Mucosa of rectum (tissue), 2 donors: ENCODE results near the gene MVD.

Source experiments
- H3K27ac ChIP-seq, 2 donors: one replicate each; pipeline ENCODE4 v1.7.0; 2013; ENCODE audit warnings: inconsistent platforms in 2 of 2, low read depth in 2 of 2, low read length in 2 of 2
- H3K27me3 ChIP-seq, 2 donors: one replicate each; pipeline ENCODE4 v1.7.0; 2013; ENCODE audit warnings: low read length in 2 of 2; ENCODE audit not compliant: control insufficient read depth in 2 of 2, insufficient read depth in 2 of 2
- H3K36me3 ChIP-seq, 2 donors: one replicate each; pipeline ENCODE4 v1.7.0; 2013; ENCODE audit warnings: low read length in 2 of 2; ENCODE audit not compliant: control insufficient read depth in 2 of 2, insufficient read depth in 2 of 2
- H3K4me1 ChIP-seq, 2 donors: one replicate each; pipeline ENCODE4 v1.7.0; 2013; ENCODE audit warnings: low read length in 2 of 2, mild to moderate bottlenecking in 1 of 2; ENCODE audit not compliant: control insufficient read depth in 2 of 2, insufficient read depth in 2 of 2
- H3K4me3 ChIP-seq, 2 donors: one replicate each; pipeline ENCODE4 v1.7.0; 2013; ENCODE audit warnings: low read length in 2 of 2
- H3K9ac ChIP-seq, 2 donors: one replicate each; pipeline ENCODE4 v1.7.0; 2013; ENCODE audit warnings: low read length in 2 of 2, low read depth in 1 of 2, mild to moderate bottlenecking in 1 of 2
- H3K9me3 ChIP-seq, 2 donors: one replicate each; pipeline ENCODE4 v1.7.0; 2013; ENCODE audit warnings: low read length in 2 of 2; ENCODE audit not compliant: control insufficient read depth in 2 of 2
- donor health status: healthy.
- donor health status: Normal muscosa, but diverticular disease.

MVD gene

DNA sequence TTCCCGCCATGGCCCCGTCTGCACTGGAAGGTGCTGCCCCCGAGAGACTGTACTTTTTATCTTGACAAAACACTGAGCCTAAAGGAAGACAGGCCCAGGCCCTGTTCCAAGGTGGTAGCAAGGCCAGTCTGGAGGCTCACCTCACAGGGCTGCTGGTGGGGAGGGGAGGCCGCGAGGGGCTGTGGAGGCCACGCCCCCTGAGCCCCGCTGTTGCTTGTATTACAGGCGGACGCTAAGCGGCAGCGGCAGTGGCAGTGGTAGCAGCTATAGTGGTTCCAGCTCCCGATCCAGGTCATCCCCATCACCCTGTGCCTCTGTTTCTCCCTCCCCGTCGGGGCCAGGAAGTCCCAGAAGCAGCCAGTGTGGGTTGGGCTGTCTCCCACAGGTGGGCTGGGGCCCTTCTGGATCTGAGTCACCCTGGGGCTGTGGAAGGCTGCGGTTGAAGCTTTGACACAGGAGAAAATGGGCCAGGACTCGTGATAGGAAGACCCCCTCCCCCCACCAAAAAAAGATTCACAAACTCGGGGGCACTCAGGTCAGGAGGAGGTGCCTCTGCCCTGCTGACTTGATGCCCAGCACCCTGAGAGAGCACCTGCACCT lies 37.8 kb downstream of the MVD start:
- Histone ChIP-seq H3K9me3 (no peaks in the 10 kb centered on the region), H3K4me3 (no peak overlapping the region), H3K9ac (no peak overlapping the region), H3K36me3 (peaks cover 47 to 56% of the 10 kb centered on the region in 2 donors), H3K27me3 (no peaks in the 10 kb centered on the region), H3K27ac (no peak overlapping the region), H3K4me1 (peaks cover 0 to under 1% of the 10 kb centered on the region in 2 donors)

DNA sequence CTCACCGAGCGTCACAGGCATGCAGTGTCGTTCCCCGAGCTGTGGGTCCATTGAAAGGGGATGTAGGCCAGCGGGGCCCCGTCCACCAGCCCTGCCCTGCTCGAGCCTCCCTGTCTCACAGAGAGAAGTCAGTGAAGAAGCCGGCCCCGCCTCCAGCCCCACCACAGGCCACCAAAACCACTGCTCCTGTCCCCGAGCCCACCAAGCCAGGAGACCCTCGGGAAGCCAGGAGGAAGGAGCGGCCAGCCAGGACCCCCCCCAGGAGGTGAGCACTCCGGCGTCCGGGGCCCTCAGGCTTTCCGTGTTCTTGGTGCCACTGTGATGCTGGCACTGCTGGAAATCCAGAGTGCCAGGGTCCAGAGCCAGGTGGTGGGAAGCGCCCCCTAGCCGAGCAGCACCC lies 38.4 kb downstream of the MVD start:
- Histone ChIP-seq H3K4me3 (no peak overlapping the region), H3K9ac (no peak overlapping the region), H3K9me3 (no peaks in the 10 kb centered on the region), H3K36me3 (peaks cover 43 to 52% of the 10 kb centered on the region in 2 donors), H3K4me1 (peaks cover 0 to 6% of the 10 kb centered on the region in 2 donors), H3K27me3 (no peaks in the 10 kb centered on the region), H3K27ac (no peak overlapping the region)

DNA sequence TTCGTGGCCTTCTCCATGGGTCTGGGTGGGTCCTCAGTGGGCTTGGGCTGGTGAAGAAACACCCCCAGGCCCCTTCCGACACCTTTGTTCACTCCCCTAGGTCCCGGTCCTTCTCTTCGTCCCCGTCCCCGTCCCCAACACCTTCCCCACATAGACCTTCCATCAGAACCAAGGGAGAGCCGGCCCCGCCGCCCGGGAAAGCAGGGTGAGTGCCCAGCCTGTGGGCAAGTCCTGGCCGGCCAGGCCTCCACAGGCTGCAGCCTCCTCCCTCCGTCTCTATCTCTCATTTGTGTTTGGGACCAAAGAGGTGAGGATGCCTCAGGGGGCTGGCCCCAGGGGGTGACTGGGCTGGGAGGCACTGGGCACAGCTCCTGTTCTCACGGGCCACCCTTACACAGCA lies 39.0 kb downstream of the MVD start:
- Histone ChIP-seq H3K9me3 (no peaks in the 10 kb centered on the region), H3K4me1 (peaks cover 0 to 6% of the 10 kb centered on the region in 2 donors), H3K27ac (no peak overlapping the region), H3K4me3 (no peak overlapping the region), H3K27me3 (no peaks in the 10 kb centered on the region), H3K9ac (no peak overlapping the region), H3K36me3 (peaks cover 43 to 51% of the 10 kb centered on the region in 2 donors)

DNA sequence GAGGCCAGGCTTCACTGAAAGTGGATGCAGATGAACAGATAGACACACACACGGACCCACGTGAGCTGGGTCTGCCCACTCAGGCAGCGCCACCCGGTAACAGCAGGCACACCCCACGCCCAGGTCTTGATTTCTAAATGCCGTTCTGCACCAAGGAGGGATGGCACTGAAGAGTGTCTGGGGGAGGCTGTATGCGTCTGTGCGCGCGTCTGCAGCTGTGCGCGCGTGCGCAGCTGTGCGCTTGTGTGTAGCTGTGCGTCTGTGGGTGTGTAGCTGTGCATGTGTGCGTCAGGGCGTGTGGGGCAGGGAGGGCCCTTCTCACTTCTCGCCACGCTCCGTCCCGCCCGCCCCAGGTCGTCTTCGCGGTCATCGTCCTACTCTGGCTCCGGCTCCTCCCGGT lies 40.0 kb downstream of the MVD start:
- H3K9me3 ChIP-seq: no peaks in the 10 kb centered on the region
- H3K4me1 ChIP-seq: peaks cover 8 to 14% of the 10 kb centered on the region in 2 donors
- no peak overlapping the region for H3K4me3 ChIP-seq
- no peak overlapping the region for H3K27ac ChIP-seq
- peaks cover 42 to 47% of the 10 kb centered on the region in 2 donors for H3K36me3 ChIP-seq
- H3K9ac ChIP-seq: no peak overlapping the region
- no peaks in the 10 kb centered on the region for H3K27me3 ChIP-seq

DNA sequence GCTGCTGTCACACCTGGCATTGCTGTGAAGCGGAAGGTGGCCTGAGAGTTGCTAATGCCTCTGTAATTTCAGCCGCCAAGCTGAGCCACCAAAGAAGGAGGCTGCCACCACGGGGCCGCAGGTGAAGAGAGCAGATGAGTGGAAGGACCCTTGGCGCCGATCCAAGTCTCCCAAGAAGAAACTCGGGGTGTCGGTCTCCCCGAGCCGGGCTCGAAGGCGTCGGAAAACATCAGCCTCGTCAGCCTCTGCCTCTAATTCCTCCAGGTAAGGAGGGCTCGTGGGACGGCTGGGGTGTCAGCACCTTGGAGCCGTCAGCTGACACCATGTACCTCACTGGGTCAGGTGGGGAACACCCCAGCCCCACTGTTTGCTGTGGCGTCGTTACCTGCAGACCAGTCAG lies 40.8 kb downstream of the MVD start:
- Histone ChIP-seq H3K4me1 (peaks cover 14 to 20% of the 10 kb centered on the region in 2 donors), H3K4me3 (no peak overlapping the region), H3K36me3 (peaks cover 36 to 40% of the 10 kb centered on the region in 2 donors), H3K27ac (no peak overlapping the region), H3K9me3 (no peaks in the 10 kb centered on the region), H3K27me3 (no peaks in the 10 kb centered on the region), H3K9ac (no peak overlapping the region)

DNA sequence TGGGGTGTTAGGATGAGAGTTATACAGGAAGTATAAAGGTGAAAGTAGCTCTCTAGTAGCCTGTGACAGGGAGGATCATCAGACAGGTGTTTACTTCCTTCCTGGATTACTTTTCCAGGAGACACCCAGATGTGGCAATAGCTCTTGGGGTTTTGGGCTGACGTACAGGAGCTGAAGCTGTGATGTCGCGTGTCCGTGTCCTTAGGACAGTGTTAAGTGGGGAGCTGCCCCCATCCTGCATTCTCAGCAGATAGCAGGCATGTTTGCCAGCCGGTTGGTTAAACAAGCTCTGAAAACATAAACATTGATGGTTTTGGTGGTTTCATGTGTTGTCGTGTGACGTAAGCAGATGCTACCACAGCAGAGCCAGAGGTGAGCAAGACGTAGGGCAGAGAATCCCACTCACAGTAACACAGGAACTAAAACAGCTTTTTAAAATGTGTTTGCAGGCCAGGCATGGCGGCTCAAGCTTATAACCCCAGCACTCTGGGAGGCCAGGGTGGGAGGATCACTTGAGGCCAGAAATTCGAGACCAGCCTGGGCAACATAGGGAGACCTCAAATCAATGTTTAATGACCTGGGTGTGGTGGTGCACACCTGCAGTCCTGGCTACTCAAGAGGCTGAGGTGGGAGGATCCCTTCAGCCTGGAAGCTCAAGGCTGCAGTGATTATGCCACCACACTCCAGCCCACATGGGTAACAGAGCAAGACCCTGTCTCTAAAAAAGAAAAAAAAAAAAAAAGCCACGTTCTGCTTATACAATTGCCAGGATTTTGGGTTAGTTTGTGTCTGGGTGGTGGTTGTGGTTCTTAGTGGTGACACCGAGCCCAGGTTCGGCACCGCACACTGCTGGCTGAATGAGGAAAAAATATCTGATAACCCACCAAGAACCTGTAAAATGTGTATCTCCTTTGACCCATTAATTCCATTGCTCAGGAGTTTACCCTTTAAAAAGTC lies 42.8 kb downstream of the MVD start:
- peaks cover 30 to 41% of the 10 kb centered on the region in 2 donors for H3K36me3 ChIP-seq
- H3K9me3 ChIP-seq: no peaks in the 10 kb centered on the region
- H3K27me3 ChIP-seq: no peaks in the 10 kb centered on the region
- no peak overlapping the region for H3K4me3 ChIP-seq
- H3K27ac ChIP-seq: peak overlapping the region; percentile 47 to 48
- H3K4me1 ChIP-seq: peaks cover 30 to 35% of the 10 kb centered on the region in 2 donors
- H3K9ac ChIP-seq: no peak overlapping the region

DNA sequence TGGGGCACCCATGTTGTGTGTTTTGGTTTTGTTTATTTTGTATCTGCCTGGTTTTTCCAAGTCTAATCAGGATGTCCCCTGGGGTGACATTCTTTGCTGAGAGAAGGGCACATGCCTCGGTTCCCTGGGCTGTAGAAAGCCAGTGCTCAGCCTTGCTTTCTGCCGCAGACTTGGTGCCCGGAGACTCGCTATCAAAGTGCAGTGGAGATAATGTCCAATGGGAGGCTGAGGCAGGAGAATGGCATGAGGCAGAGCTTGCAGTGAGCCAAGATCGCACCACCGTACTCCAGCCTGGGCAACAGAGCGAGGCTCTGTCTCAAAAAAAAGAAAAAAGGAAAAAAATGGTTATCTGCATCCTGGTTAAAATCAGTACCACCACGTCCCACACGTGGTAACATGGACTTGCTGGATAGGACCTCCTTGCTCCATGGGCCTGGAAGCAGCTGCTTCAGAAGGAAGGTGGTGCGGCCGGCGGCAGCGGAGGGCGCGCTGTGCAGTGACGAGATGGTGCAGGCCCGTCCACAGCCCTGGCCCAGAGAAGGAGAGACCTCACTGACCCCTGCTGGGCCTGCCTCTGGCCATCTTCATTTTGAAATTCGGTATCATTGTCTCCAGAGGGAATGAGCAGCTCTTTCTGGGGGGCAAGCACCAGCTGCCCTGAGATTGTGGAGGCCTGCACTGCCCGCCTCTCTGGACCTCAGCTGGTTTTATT lies 43.8 kb downstream of the MVD start:
- Histone ChIP-seq H3K27ac (peak overlapping the region in 1 of 2 donors; percentile 48), H3K27me3 (no peaks in the 10 kb centered on the region), H3K36me3 (peaks cover 27 to 38% of the 10 kb centered on the region in 2 donors)

DNA sequence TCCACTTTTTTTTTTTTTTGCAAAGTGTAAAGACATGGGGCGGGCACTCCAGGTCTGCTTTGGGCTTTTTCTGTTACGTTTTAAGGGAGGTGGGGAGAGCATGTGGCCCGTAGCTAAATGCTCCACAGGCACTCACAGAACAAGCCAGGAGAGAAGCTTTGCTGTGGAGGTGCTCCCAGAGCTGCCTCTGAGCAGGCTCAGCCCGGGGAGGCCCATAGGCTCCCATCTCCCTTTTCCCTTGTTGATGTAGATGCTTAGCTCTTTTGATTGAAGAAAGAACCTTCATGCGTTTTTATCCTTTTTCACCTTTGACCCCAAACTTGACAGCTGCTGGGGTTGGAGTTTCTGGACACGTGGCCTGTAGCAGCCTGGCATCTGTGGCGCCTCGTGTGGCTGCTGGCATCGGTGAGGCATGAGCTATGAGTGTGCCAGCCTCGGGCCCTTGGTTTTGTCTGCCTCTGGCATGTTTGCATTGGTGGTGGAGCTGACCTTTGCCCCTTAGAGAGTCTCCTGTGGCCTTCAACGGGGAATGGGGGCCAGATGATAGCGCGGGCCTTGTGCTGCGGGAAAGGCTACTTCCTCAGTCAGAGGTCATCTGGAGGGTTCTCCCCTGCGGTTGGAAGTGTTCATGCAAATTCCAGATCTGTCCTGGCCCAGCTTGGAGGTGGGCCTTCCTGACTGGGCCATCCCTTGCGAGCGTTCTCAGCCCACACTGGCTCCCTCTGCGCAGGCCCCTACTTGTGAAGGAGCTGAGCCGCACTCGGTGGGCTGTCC lies 44.5 kb downstream of the MVD start:
- peaks cover 30 to 35% of the 10 kb centered on the region in 2 donors for H3K4me1 ChIP-seq

More for the DNA sequence above, 43.8 kb downstream of the MVD start:
- H3K4me3 ChIP-seq: no peak overlapping the region
- no peak overlapping the region for H3K9ac ChIP-seq
- no peaks in the 10 kb centered on the region for H3K9me3 ChIP-seq
- H3K4me1 ChIP-seq: peaks cover 30 to 35% of the 10 kb centered on the region in 2 donors

DNA sequence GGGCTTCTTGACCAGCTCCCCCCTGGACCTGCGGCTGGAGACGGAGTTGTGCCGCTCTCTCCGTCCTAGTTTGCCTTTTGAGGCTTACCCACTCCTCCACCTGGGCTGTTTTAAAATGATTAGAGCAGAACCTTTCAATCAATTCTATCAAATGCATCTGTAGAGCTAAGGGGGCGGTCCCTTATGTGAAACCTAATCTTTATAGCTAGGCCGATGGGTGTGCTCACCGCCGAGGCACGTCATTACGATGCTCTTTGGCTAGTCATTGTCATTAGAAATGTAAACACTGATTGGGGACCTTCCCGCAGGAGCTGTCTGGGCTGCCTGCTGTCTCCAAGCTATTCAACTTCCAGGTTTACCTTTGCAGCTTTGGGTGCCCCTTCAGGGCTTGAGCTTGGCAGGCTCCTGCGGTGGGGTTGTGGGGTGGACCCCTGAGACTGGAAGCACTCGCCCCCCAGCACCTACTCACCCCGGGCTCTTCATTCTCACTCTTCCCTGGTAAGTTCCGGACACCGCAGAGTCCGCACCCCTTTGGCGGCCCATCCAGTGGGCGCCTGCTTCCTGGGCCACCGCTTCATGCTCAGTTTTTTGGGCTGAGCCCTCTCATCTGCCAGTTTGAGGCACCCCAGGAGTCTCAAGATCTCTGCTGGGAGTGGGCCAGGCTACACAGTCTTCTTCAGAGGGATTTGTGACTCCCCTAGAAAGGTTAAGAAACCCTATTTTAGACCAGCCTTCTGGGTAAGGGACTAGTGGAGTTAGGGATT lies 45.4 kb downstream of the MVD start:
- Histone ChIP-seq H3K9me3 (no peaks in the 10 kb centered on the region), H3K36me3 (peaks cover 15 to 29% of the 10 kb centered on the region in 2 donors), H3K27me3 (no peaks in the 10 kb centered on the region), H3K9ac (peak overlapping the region; percentile 32 to 52), H3K4me1 (peaks cover 30 to 35% of the 10 kb centered on the region in 2 donors), H3K4me3 (no peak overlapping the region), H3K27ac (peak overlapping the region; percentile 49 to 88)

More for the DNA sequence above, 44.5 kb downstream of the MVD start:
- Histone ChIP-seq H3K9ac (no peak overlapping the region), H3K9me3 (no peaks in the 10 kb centered on the region), H3K27me3 (no peaks in the 10 kb centered on the region), H3K36me3 (peaks cover 24 to 33% of the 10 kb centered on the region in 2 donors), H3K4me3 (no peak overlapping the region), H3K27ac (peak overlapping the region in 1 of 2 donors; percentile 9)
